MM.1S (cell line): ENCODE measurements around the gene ARMS2.

Experiments used
- DNase-seq: peaks from one replicate; pipeline ENCODE4 v3.0.0-alpha.2; 2015
- H2AFZ ChIP-seq: fragments of 300-600 bp; sonication (generic); 2 replicates; pipeline ENCODE4 v1.6.0; 2016; ENCODE audit warnings: antibody characterized with exemption, low read length
- H3F3A ChIP-seq: fragments of 300-600 bp; sonication (generic); 2 replicates; pipeline ENCODE4 v1.6.1; 2016; ENCODE audit warnings: mild to moderate bottlenecking, antibody characterized with exemption, low read length, moderate library complexity, mixed read lengths; ENCODE audit not compliant: insufficient read depth
- H3K27ac ChIP-seq: fragments of 300-600 bp; sonication (generic); 2 replicates; pipeline ENCODE4 v1.5.1; 2016; ENCODE audit warnings: mild to moderate bottlenecking, low read length
- H3K27me3 ChIP-seq: fragments of 300-600 bp; sonication (generic); replicated peaks from 2 replicates; pipeline ENCODE4 v1.6.0; 2016; ENCODE audit warnings: low read length; ENCODE audit not compliant: insufficient read depth
- H3K36me3 ChIP-seq: fragments of 300-600 bp; sonication (generic); replicated peaks from 2 replicates; pipeline ENCODE4 v1.6.1; 2016; ENCODE audit warnings: mild to moderate bottlenecking, low read length, mixed read lengths; ENCODE audit not compliant: insufficient read depth
- H3K4me1 ChIP-seq: fragments of 300-600 bp; sonication (generic); 2 replicates; pipeline ENCODE4 v1.6.1; 2016; ENCODE audit warnings: low read length, mixed read lengths
- H3K4me2 ChIP-seq: fragments of 300-600 bp; sonication (generic); 2 replicates; pipeline ENCODE4 v1.6.0; 2016; ENCODE audit warnings: low read depth, low read length
- H3K4me3 ChIP-seq: fragments of 300-600 bp; sonication (generic); 2 replicates; pipeline ENCODE4 v1.5.1; 2016; ENCODE audit warnings: low read length, mixed read lengths
- H3K79me2 ChIP-seq: fragments of 300-600 bp; sonication (generic); 2 replicates; pipeline ENCODE4 v1.6.1; 2016; ENCODE audit warnings: mixed run types, low read length, mixed read lengths
- H3K9ac ChIP-seq: fragments of 300-600 bp; sonication (generic); 2 replicates; pipeline ENCODE4 v1.6.1; 2016; ENCODE audit warnings: low read length, mixed read lengths
- H3K9me2 ChIP-seq: fragments of 300-600 bp; sonication (generic); replicated peaks from 2 replicates; pipeline ENCODE4 v1.6.1; 2016; ENCODE audit warnings: mild to moderate bottlenecking, low read length, mixed read lengths; ENCODE audit not compliant: insufficient read depth
- H3K9me3 ChIP-seq: fragments of 300-600 bp; sonication (generic); replicated peaks from 2 replicates; pipeline ENCODE4 v1.6.1; 2016; ENCODE audit warnings: mild to moderate bottlenecking, low read length, mixed read lengths; ENCODE audit not compliant: insufficient read depth
- H4K20me1 ChIP-seq: fragments of 300-600 bp; sonication (generic); 2 replicates; pipeline ENCODE4 v1.6.1; 2016; ENCODE audit warnings: mild to moderate bottlenecking, low read length, moderate library complexity, mixed read lengths; ENCODE audit not compliant: insufficient read depth
- EZH2 ChIP-seq: fragments of 300-600 bp; sonication (generic); optimal IDR thresholded peaks from 2 replicates; pipeline ENCODE3; 2017; ENCODE audit warnings: low read depth, mild to moderate bottlenecking, antibody characterized with exemption, low read length, mixed read lengths
- EZH2phosphoT487 ChIP-seq: fragments of 300-600 bp; sonication (generic); IDR thresholded peaks from 2 replicates; pipeline ENCODE4 v1.6.1; 2018; ENCODE audit warnings: antibody characterized with exemption, low read length
- TF ChIP-seq, protein P1 (sequence below): fragments of 300-600 bp; sonication (generic); IDR thresholded peaks from 2 replicates; pipeline ENCODE4 v1.5.1; 2016; ENCODE audit warnings: antibody characterized with exemption, low read length, mixed read lengths

Gene ARMS2

DNA sequence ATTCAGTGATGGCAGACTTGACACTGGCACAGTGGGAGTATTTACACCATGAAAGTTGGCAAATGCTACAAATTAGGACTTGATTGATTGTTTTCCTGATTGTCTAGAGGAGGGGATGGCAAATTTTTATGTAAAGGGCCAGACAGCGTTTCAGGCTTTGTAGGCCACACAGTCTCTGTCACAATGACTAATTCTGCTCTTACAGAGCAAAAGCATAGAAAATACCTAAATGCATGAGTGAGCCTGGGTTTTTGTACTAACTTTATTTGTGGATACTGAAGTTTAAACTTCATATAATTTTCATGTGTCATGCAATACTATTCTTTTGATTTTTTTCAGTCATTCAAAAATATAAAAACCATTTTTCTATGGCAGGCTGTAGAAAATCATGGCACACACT lies 9.0 kb upstream of the ARMS2 start:
- Histone ChIP-seq H3K9me2 (no peaks in the 10 kb centered on the region), H3F3A (no peaks in the 10 kb centered on the region), H3K9ac (no peak overlapping the region), H3K4me3 (no peak overlapping the region), H3K4me1 (no peaks in the 10 kb centered on the region), H3K36me3 (no peaks in the 10 kb centered on the region), H3K27me3 (no peaks in the 10 kb centered on the region), H3K79me2 (no peaks in the 10 kb centered on the region), H2AFZ (no peak overlapping the region), H4K20me1 (no peaks in the 10 kb centered on the region), H3K27ac (no peak overlapping the region), H3K9me3 (no peaks in the 10 kb centered on the region), H3K4me2 (no peak overlapping the region)
- no peak for DNase-seq
- TF ChIP-seq, protein P1, sequence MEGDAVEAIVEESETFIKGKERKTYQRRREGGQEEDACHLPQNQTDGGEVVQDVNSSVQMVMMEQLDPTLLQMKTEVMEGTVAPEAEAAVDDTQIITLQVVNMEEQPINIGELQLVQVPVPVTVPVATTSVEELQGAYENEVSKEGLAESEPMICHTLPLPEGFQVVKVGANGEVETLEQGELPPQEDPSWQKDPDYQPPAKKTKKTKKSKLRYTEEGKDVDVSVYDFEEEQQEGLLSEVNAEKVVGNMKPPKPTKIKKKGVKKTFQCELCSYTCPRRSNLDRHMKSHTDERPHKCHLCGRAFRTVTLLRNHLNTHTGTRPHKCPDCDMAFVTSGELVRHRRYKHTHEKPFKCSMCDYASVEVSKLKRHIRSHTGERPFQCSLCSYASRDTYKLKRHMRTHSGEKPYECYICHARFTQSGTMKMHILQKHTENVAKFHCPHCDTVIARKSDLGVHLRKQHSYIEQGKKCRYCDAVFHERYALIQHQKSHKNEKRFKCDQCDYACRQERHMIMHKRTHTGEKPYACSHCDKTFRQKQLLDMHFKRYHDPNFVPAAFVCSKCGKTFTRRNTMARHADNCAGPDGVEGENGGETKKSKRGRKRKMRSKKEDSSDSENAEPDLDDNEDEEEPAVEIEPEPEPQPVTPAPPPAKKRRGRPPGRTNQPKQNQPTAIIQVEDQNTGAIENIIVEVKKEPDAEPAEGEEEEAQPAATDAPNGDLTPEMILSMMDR, result no peak
- no peak for TF ChIP-seq EZH2
- no peak for TF ChIP-seq EZH2phosphoT487

DNA sequence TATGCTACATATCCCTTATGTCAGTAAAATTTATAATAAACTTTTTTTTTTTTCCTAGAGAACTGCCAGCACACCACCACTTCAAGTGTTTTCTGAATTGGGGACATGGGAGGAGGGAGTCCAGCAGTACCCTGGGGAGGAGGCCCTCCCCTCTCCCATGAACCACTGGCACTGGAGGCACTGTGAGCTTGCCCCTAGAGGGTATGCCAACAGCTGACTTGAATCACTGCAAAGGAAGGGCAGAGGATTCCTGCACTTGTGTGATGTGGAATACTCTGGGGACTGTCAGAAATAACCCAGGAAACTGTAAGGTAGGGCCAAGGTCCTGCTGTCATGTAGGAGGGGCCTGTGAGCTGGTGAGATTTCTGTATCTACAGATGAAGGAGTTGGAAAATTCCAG lies 8.5 kb upstream of the ARMS2 start:
- TF ChIP-seq EZH2 (no peak), EZH2phosphoT487 (no peak)
- TF ChIP-seq, protein P1, result no peak
- Histone ChIP-seq H3K79me2 (no peaks in the 10 kb centered on the region), H3K9me3 (no peaks in the 10 kb centered on the region)

DNA sequence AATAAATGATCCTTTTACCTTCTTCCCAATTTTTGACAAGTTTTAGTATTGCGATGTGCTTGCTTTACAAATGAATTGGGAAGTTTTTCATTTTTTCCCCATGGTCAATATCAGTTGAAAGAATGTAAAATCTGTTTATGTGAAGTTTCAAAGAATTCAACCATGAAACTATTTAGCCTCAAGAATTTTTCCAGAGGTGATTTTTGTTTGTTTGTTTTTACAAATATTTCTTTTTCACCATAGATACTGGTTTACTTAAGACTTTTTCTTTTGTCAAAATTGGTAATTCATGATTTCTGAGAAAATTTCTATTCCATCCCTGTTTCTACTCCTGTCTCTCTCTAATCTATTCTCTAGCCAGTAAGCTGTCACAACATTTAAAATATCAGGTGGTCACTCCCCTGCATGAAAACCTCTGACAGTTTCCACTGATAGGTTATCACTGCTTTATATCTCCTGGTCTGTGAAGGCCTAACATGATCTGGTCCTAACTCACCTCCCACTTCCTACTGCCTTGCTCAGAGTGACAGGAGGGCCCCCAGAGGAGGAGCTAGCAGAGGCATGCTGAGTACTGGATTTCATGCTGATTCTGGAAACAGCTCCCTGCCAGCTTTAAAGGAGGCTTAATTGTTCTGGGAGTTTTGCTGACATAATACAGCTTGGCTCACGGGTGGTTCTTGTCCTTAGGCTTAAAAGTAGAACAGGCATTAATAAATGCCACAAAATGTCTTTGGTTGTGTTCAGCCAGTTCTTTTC lies 7.6 kb upstream of the ARMS2 start:
- no peak for DNase-seq
- Histone ChIP-seq H3K4me1 (no peaks in the 10 kb centered on the region), H3K27me3 (no peaks in the 10 kb centered on the region), H3K4me3 (no peak overlapping the region), H3F3A (no peaks in the 10 kb centered on the region), H3K9me2 (no peaks in the 10 kb centered on the region), H2AFZ (no peak overlapping the region), H3K79me2 (no peaks in the 10 kb centered on the region), H4K20me1 (no peaks in the 10 kb centered on the region), H3K4me2 (no peak overlapping the region), H3K27ac (no peak overlapping the region), H3K36me3 (no peaks in the 10 kb centered on the region), H3K9ac (no peak overlapping the region), H3K9me3 (no peaks in the 10 kb centered on the region)
- TF ChIP-seq, protein P1, result no peak
- TF ChIP-seq EZH2, result no peak
- TF ChIP-seq EZH2phosphoT487, result no peak

More for the DNA sequence above, 8.5 kb upstream of the ARMS2 start:
- no peak overlapping the region for H3K9ac ChIP-seq
- H3K36me3 ChIP-seq, result no peaks in the 10 kb centered on the region
- H3K4me3 ChIP-seq, result no peak overlapping the region
- no peaks in the 10 kb centered on the region for H3K9me2 ChIP-seq
- no peaks in the 10 kb centered on the region for H3K27me3 ChIP-seq
- H4K20me1 ChIP-seq, result no peaks in the 10 kb centered on the region
- no peak overlapping the region for H3K27ac ChIP-seq
- no peaks in the 10 kb centered on the region for H3K4me1 ChIP-seq
- H3K4me2 ChIP-seq, result no peak overlapping the region
- no peak overlapping the region for H2AFZ ChIP-seq
- H3F3A ChIP-seq, result no peaks in the 10 kb centered on the region
- DNase-seq, result no peak
